Endodermal cell (in vitro differentiated cells): Measurements from ENCODE around the gene WIF1. TPM values are rescaled to one million over a fixed set of nuclear protein-coding genes. Genes with fewer than 3 reads are reported as not detected.

ENCODE experiments used
- DNase-seq: peaks from one replicate; pipeline ENCODE4 v3.0.0-alpha.2; 2017
- H3K27ac ChIP-seq: 2 replicates; pipeline ENCODE4 v1.5.1; 2013; ENCODE audit warnings: mild to moderate bottlenecking, low read depth, low read length, moderate library complexity
- H3K27me3 ChIP-seq: 2 replicates; pipeline ENCODE4 v1.6.1; 2013; ENCODE audit warnings: mild to moderate bottlenecking, low read length, moderate library complexity; ENCODE audit not compliant: insufficient read depth, control insufficient read depth, poor library complexity, severe bottlenecking
- H3K36me3 ChIP-seq: 2 replicates; pipeline ENCODE4 v1.7.0; 2013; ENCODE audit warnings: mild to moderate bottlenecking, low read length, moderate library complexity; ENCODE audit not compliant: control insufficient read depth, insufficient read depth
- H3K4me1 ChIP-seq: one replicate; pipeline ENCODE4 v1.7.0; 2013; ENCODE audit warnings: low read length; ENCODE audit not compliant: control insufficient read depth, insufficient read depth
- H3K4me3 ChIP-seq: 2 replicates; pipeline ENCODE4 v1.5.1; 2013; ENCODE audit warnings: mild to moderate bottlenecking, low read length, moderate library complexity
- H3K9ac ChIP-seq: 2 replicates; pipeline ENCODE4 v1.6.1; 2013; ENCODE audit warnings: mild to moderate bottlenecking, low read length, moderate library complexity; ENCODE audit not compliant: poor library complexity, severe bottlenecking; ENCODE audit errors: extremely low read depth
- H3K9me3 ChIP-seq: 2 replicates; pipeline ENCODE4 v1.6.1; 2013; ENCODE audit warnings: mild to moderate bottlenecking, low read length, moderate library complexity; ENCODE audit not compliant: control insufficient read depth
- H3K27ac Mint-ChIP-seq: 2 replicates; pipeline ENCODE4 v1.8.0; 2020; ENCODE audit warnings: mixed read lengths
- H3K27me3 Mint-ChIP-seq: 2 replicates; pipeline ENCODE4 v1.8.0; 2021; ENCODE audit warnings: mild to moderate bottlenecking, mixed read lengths; ENCODE audit not compliant: insufficient read depth
- H3K36me3 Mint-ChIP-seq: 2 replicates; pipeline ENCODE4 v1.8.0; 2020; ENCODE audit warnings: low read depth, mixed read lengths
- H3K4me1 Mint-ChIP-seq: 2 replicates; pipeline ENCODE4 v1.8.0; 2020; ENCODE audit warnings: mixed read lengths
- H3K4me3 Mint-ChIP-seq: 2 replicates; pipeline ENCODE4 v1.8.0; 2020; ENCODE audit warnings: mild to moderate bottlenecking, moderate library complexity, mixed read lengths
- H3K9me3 Mint-ChIP-seq: 2 replicates; pipeline ENCODE4 v1.8.0; 2020; ENCODE audit warnings: mild to moderate bottlenecking, mixed read lengths
- CTCF ChIP-seq: fragments of 200-600 bp; sonication (generic); conservative IDR thresholded peaks from 2 replicates; pipeline ENCODE4 v1.5.0; 2021; ENCODE audit warnings: antibody characterized with exemption, mild to moderate bottlenecking
- WGBS, 2 experiments: methylation state at CpG; one replicate each; pipeline versions ENCODE4 v1.1.5 to v1.1.7; 2013; ENCODE audit warnings: missing lambda C conversion rate in 2 of 2, mixed read lengths in 1 of 2; ENCODE audit not compliant: insufficient coverage in 1 of 2, insufficient read length in 1 of 2; 5-methylcytosine and 5-hydroxymethylcytosine counted together
- total RNA-seq, 2 donors: library from RNA; stranded (reverse); fragmentation: NEBNext Ultra II Directional in 1 of 2; extraction: Animal tissue kit (Norgen Biotek cat#: 25700) in 1 of 2; gene quantifications; 2 replicates in 1 of 2; 3 replicates in 1 of 2; pipeline ENCODE4 v1.2.1, GENCODE V29; 2021

The WIF1 gene
- total RNA-seq, 2 donors from 2014 or later, result not detected

DNA sequence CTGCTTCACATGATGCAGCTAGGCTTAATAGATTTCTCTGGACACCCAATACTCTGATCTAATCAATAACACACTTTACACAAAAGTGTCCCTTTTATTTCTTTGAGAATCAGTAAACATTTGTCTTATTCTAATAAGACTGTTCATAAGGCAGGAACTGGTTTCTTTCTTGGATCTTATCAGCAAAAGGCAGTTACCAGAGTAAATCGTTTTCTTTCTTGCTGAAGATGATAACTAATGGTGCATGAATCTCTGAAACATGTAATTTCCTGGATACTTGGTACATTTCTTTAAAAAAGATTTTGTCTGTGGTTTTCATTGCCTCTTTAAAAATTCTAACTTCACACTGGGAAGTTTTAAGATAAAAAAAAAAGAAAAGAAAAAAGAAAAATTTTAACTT is 39.6 kb downstream of the WIF1 start:
- Histone ChIP-seq H3K9me3 (no peaks in the 10 kb centered on the region), H3K36me3 (no peaks in the 10 kb centered on the region), H3K4me1 (no peaks in the 10 kb centered on the region), H3K27ac (no peak overlapping the region), H3K9ac (no peak overlapping the region), H3K4me3 (no peak overlapping the region), H3K27me3 (no peaks in the 10 kb centered on the region)
- H3K36me3 Mint-ChIP-seq, result no peaks in the 10 kb centered on the region
- no peak overlapping the region for H3K27ac Mint-ChIP-seq
- no peaks in the 10 kb centered on the region for H3K4me1 Mint-ChIP-seq
- no peak overlapping the region for H3K4me3 Mint-ChIP-seq
- no peak for TF ChIP-seq CTCF
- 80 to 88% methylated on average over 1 of the region's 1 CpG for WGBS, 2 experiments
- no peaks in the 10 kb centered on the region for H3K9me3 Mint-ChIP-seq
- DNase-seq, result no peak
- H3K27me3 Mint-ChIP-seq, result peaks cover 3% of the 10 kb centered on the region

DNA sequence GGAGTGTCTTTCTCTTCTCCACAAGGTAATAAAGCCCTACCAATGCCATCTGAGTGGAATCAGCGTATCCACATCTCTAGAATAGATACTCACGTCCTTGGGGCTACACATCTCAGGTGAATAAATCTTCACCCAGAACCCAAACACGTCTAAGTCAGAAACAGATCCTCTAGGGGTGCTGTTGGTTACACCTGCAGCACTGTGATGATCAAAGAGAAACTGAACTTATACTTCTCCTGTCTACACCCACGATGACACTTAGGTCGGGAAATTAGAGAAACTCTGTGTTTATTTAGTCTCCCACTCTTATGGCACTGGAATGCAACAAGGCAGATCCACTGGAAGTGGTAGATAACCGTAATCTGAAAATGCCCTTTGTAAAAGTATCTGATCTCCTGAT is 46.2 kb downstream of the WIF1 start:
- Histone ChIP-seq H3K9me3 (no peaks in the 10 kb centered on the region), H3K27ac (no peak overlapping the region), H3K36me3 (no peaks in the 10 kb centered on the region), H3K4me3 (no peak overlapping the region), H3K4me1 (no peaks in the 10 kb centered on the region), H3K27me3 (no peaks in the 10 kb centered on the region), H3K9ac (no peak overlapping the region)
- WGBS, 2 experiments, result 77 to 83% methylated on average over 4 to 6 of the region's 6 CpGs
- Mint-ChIP-seq H3K36me3 (no peaks in the 10 kb centered on the region), H3K27ac (no peak overlapping the region), H3K4me3 (no peak overlapping the region), H3K9me3 (no peaks in the 10 kb centered on the region), H3K4me1 (peaks cover 2% of the 10 kb centered on the region), H3K27me3 (no peaks in the 10 kb centered on the region)
- TF ChIP-seq CTCF, result peak; percentile 68
- peak; percentile 57 for DNase-seq

DNA sequence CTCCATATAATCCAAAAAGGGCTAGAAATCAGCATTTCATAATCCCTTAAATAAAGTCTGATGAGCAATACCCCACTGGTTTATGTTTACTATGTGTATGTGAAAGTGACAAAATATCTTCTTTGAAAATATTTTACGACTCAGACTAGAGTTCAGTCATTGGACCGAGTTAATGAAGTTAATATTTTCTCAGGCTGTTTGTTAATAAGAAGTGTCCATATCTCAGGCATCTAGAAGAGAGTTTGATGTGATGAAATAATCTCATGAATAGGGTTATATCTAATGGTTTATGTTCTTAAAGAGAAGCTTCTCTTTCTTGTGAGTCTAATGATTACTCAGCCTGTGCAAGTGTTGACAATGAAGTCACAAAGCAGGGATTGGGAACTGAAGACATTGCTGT is 51.8 kb downstream of the WIF1 start:
- H3K27me3 Mint-ChIP-seq, result peaks cover 3% of the 10 kb centered on the region
- no peak overlapping the region for H3K4me3 Mint-ChIP-seq
- no peaks in the 10 kb centered on the region for H3K4me1 Mint-ChIP-seq
- H3K27ac Mint-ChIP-seq, result no peak overlapping the region
- Histone ChIP-seq H3K36me3 (no peaks in the 10 kb centered on the region), H3K27ac (no peak overlapping the region), H3K4me1 (no peaks in the 10 kb centered on the region), H3K4me3 (no peak overlapping the region), H3K27me3 (no peaks in the 10 kb centered on the region), H3K9me3 (no peaks in the 10 kb centered on the region), H3K9ac (no peak overlapping the region)
- TF ChIP-seq CTCF, result no peak
- no peaks in the 10 kb centered on the region for H3K9me3 Mint-ChIP-seq
- WGBS, 2 experiments, result 88 to 91% methylated on average over 2 of the region's 2 CpGs
- H3K36me3 Mint-ChIP-seq, result no peaks in the 10 kb centered on the region
- DNase-seq, result no peak
